ENCODE results near the gene ABCA7. TPM values are rescaled to one million over a fixed set of nuclear protein-coding genes. Genes with fewer than 3 reads are reported as not detected.
A peak's percentile ranks its signal among the peaks of the same experiment; 100 is the strongest.

Gene ABCA7
- total RNA-seq, 4 donors from 2014 or later, result 12.6 to 24.4 (median 18.7) TPM

DNA sequence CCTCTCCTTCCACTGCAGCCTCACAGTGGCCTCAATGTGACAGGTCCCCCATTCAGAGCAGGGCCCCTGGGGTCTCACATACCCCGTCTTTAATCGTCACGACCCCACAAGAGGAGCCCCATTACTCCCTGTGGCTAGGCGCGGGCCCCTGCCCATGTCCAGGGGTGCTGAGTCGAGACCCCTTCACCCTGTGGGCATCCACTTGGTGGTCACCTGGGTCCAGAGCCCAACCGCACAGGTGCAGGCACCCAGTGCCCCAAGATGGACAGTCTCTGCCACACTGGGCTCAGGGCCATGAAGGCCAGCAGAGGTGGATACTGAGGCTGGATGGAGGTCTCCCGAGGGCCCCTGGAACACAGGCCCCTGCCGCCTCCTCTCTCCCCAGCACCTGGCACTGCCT lies 22.0 kb upstream of the ABCA7 start:
- H3K27ac ChIP-seq, result peak overlapping the region; percentile 89 to 97 (median 94)
- intact Hi-C loops (cut with DNase I), result no loop called here
- WGBS, 2 donors, result 86 to 100% methylated on average over 1 to 6 of the region's 9 CpGs
- peaks cover 7 to 25% (median 14%) of the 10 kb centered on the region in 3 donors for H3K36me3 ChIP-seq
- peaks cover 56 to 82% (median 63%) of the 10 kb centered on the region in 3 donors for H3K4me1 ChIP-seq
- DNase-seq, result no peak
- H3K27me3 ChIP-seq, result no peaks in the 10 kb centered on the region
- H3K9me3 ChIP-seq, result no peaks in the 10 kb centered on the region
- peak overlapping the region in 3 of 4 donors; percentile 12 to 51 (median 16) for H3K4me3 ChIP-seq
- TF ChIP-seq, protein P1, sequence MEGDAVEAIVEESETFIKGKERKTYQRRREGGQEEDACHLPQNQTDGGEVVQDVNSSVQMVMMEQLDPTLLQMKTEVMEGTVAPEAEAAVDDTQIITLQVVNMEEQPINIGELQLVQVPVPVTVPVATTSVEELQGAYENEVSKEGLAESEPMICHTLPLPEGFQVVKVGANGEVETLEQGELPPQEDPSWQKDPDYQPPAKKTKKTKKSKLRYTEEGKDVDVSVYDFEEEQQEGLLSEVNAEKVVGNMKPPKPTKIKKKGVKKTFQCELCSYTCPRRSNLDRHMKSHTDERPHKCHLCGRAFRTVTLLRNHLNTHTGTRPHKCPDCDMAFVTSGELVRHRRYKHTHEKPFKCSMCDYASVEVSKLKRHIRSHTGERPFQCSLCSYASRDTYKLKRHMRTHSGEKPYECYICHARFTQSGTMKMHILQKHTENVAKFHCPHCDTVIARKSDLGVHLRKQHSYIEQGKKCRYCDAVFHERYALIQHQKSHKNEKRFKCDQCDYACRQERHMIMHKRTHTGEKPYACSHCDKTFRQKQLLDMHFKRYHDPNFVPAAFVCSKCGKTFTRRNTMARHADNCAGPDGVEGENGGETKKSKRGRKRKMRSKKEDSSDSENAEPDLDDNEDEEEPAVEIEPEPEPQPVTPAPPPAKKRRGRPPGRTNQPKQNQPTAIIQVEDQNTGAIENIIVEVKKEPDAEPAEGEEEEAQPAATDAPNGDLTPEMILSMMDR (IDR thresholded peaks at IDR 0.05), result no peak
- TF ChIP-seq POLR2A (IDR thresholded peaks at IDR 0.05), result no peak

DNA sequence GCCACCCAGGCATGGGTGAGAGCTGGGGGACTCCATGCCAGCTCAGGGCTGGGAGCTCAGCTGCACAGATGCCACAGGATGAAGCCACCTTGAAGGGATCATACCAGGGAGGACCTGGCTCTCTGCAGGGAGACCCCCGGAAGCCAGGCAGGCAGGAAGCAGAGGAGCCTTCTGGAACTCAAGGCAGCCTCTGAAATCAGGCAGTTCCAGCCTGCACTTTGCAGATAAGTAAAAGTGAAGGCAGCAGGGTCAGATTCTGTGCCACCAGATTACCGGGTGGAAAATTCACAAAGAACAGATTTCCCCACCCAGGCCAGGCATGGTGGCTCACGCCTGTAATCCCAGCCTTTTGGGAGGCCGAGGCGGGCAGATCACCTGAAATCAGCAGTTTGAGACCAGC lies 21.5 kb upstream of the ABCA7 start:
- Histone ChIP-seq H3K36me3 (peaks cover 7 to 20% (median 10%) of the 10 kb centered on the region in 3 donors), H3K4me3 (no peak overlapping the region), H3K27ac (peak overlapping the region; percentile 89 to 97 (median 94)), H3K9me3 (no peaks in the 10 kb centered on the region), H3K4me1 (peaks cover 56 to 87% (median 67%) of the 10 kb centered on the region in 3 donors), H3K27me3 (no peaks in the 10 kb centered on the region)
- TF ChIP-seq, protein P1 (IDR thresholded peaks at IDR 0.05), result no peak
- TF ChIP-seq POLR2A (IDR thresholded peaks at IDR 0.05), result no peak
- intact Hi-C loops (cut with DNase I), result no loop called here
- no peak for DNase-seq
- 58 to 63% methylated on average over 4 of the region's 5 CpGs for WGBS, 2 donors

DNA sequence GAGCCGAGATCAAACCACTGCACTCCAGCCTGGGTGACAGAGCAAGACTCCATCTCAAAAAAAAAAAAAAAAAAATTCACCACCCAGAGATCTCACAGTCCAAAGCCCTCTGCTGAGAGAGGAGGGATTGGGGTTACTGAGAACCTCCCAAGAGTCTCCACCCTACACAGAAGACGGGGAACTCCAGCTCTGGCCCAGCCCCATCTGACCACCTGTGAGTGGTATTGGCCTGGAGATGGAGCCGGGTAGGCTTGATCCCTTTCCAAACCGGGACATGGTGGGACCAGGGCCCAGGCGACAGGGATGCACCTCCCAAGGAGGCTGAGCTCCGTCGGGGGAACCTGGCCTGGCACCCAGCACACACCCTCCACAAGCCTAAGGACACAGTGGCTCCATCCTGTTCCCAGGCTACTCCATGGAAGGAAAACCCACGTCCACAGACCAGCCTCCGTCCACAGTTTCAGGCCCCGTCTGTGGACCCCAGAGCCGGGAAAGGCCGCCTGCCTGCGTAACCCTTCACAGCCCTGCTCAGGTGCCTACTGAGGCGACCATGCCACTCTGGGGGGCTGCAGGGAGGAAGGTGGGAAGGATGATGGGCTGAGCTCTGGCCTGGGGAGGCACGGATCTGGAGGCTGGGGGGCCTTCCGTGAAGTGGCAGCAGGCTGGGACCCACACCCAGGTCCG lies 20.8 kb upstream of the ABCA7 start:
- intact Hi-C loops (cut with DNase I), result no loop called here
- TF ChIP-seq, protein P1 (IDR thresholded peaks at IDR 0.05), result no peak
- no peak for TF ChIP-seq POLR2A (IDR thresholded peaks at IDR 0.05)
- DNase-seq, result no peak
- peak overlapping the region; percentile 86 to 95 (median 94) for H3K4me3 ChIP-seq
- WGBS, 2 donors, result 10 to 24% methylated on average over 2 to 9 of the region's 17 CpGs
- no peaks in the 10 kb centered on the region for H3K9me3 ChIP-seq
- H3K27ac ChIP-seq, result peak overlapping the region; percentile 52 to 97 (median 94)
- H3K27me3 ChIP-seq, result no peaks in the 10 kb centered on the region
- H3K4me1 ChIP-seq, result peaks cover 56 to 81% (median 67%) of the 10 kb centered on the region in 3 donors
- H3K36me3 ChIP-seq, result peaks cover 1 to 14% (median 3%) of the 10 kb centered on the region in 3 donors

DNA sequence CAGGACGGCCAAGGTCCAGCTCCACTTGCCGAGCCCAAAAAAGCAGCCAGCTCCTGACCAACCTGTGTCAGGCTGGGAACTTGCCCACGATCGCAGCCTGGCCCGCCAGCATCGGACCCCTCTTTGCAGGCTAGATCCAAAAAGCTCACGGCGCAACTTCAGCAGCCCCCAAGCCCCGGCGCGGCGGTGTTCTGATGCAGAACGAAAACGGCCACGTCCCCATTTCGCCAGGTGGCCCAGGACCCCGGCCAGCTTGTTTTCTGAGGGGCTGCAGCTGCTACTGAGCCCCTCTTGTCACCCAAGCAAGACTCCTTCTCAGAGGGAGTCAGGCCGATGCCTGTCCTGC lies 20.3 kb upstream of the ABCA7 start:
- TF ChIP-seq POLR2A (IDR thresholded peaks at IDR 0.05), result no peak
- TF ChIP-seq, protein P1 (IDR thresholded peaks at IDR 0.05), result no peak
- Histone ChIP-seq H3K27ac (peak overlapping the region; percentile 52 to 97 (median 94)), H3K9me3 (no peaks in the 10 kb centered on the region), H3K4me1 (peaks cover 55 to 76% (median 66%) of the 10 kb centered on the region in 3 donors), H3K4me3 (peak overlapping the region; percentile 86 to 95 (median 94)), H3K36me3 (peaks cover 0 to 8% (median 0%) of the 10 kb centered on the region in 3 donors), H3K27me3 (no peaks in the 10 kb centered on the region)
- intact Hi-C loops (cut with DNase I), result no loop called here
- DNase-seq, result no peak
- no CpG with 5 or more reads among the region's 18 CpGs for WGBS, 2 donors
